Common myeloid progenitor, CD34-positive (primary cell): Measurements from ENCODE around the gene TMEM144.

Experiments
- CTCF ChIA-PET: fragments of 350-600 bp; sonication (Branson Sonifier 250); formaldehyde crosslinking; loops from one replicate; lab custom pipeline; 2021; ENCODE audit warnings: antibody characterized with exemption; lab: Charles Lee
- POLR2A ChIA-PET: fragments of 350-600 bp; sonication (Branson Sonifier 250); formaldehyde crosslinking; loops from one replicate; lab custom pipeline; 2021; ENCODE audit warnings: antibody characterized with exemption; lab: Charles Lee
- DNase-seq, 3 donors: peaks; one replicate each; pipeline versions ENCODE4 v3.0.0 to v3.0.0-alpha.2; 2013
- H3K27ac ChIP-seq, 2 experiments: 1 replicate in 1 of 2; 2 replicates in 1 of 2; pipeline ENCODE4 v1.7.0; 2013; ENCODE audit warnings: inconsistent platforms in 2 of 2, low read length in 2 of 2, mild to moderate bottlenecking in 2 of 2, low read depth in 1 of 2, moderate library complexity in 1 of 2; ENCODE audit not compliant: severe bottlenecking in 2 of 2, insufficient read depth in 1 of 2, poor library complexity in 1 of 2
- H3K27me3 ChIP-seq, 5 experiments: replicated peaks in 2 of 5; 1 replicate in 3 of 5; 2 replicates in 2 of 5; pipeline versions ENCODE4 v1.6.1 to v1.7.0; 2013; ENCODE audit warnings: low read length in 4 of 5, mild to moderate bottlenecking in 2 of 5, moderate library complexity in 2 of 5, inconsistent platforms in 1 of 5; ENCODE audit not compliant: insufficient read depth in 5 of 5, control insufficient read depth in 4 of 5
- H3K36me3 ChIP-seq, 4 experiments: 1 replicate in 2 of 4; 2 replicates in 2 of 4; pipeline versions ENCODE4 v1.6.1 to v1.7.0; 2013; ENCODE audit warnings: low read length in 3 of 4, control low read depth in 1 of 4, mild to moderate bottlenecking in 1 of 4; ENCODE audit not compliant: control insufficient read depth in 4 of 4, insufficient read depth in 4 of 4
- H3K4me1 ChIP-seq, 4 experiments: 1 replicate in 3 of 4; 2 replicates in 1 of 4; pipeline versions ENCODE4 v1.6.1 to v1.7.1; 2013; ENCODE audit warnings: low read length in 3 of 4, mild to moderate bottlenecking in 3 of 4, control low read depth in 1 of 4, inconsistent platforms in 1 of 4, moderate library complexity in 1 of 4; ENCODE audit not compliant: control insufficient read depth in 4 of 4, insufficient read depth in 4 of 4; ENCODE audit errors: control extremely low read depth in 1 of 4
- H3K4me3 ChIP-seq, 7 experiments: 1 replicate in 4 of 7; 2 replicates in 3 of 7; pipeline versions ENCODE4 v1.5.1 to v1.7.0; 2013; ENCODE audit warnings: mild to moderate bottlenecking in 7 of 7, low read length in 6 of 7, moderate library complexity in 6 of 7, inconsistent platforms in 2 of 7, low read depth in 2 of 7, control low read depth in 1 of 7; ENCODE audit not compliant: insufficient read depth in 4 of 7, control insufficient read depth in 1 of 7; ENCODE audit errors: extremely low read depth in 1 of 7
- H3K9me3 ChIP-seq, 5 experiments: 1 replicate in 4 of 5; 2 replicates in 1 of 5; pipeline versions ENCODE4 v1.6.1 to v1.7.1; 2013; ENCODE audit warnings: low read length in 4 of 5, mild to moderate bottlenecking in 2 of 5, inconsistent platforms in 1 of 5, low read depth in 1 of 5, moderate library complexity in 1 of 5; ENCODE audit not compliant: control insufficient read depth in 4 of 5, insufficient read depth in 2 of 5; ENCODE audit errors: control extremely low read depth in 1 of 5
- WGBS: methylation state at CpG from one replicate; pipeline ENCODE4 v1.1.5; 2013; ENCODE audit not compliant: insufficient coverage; 5-methylcytosine and 5-hydroxymethylcytosine counted together

The TMEM144 gene

DNA sequence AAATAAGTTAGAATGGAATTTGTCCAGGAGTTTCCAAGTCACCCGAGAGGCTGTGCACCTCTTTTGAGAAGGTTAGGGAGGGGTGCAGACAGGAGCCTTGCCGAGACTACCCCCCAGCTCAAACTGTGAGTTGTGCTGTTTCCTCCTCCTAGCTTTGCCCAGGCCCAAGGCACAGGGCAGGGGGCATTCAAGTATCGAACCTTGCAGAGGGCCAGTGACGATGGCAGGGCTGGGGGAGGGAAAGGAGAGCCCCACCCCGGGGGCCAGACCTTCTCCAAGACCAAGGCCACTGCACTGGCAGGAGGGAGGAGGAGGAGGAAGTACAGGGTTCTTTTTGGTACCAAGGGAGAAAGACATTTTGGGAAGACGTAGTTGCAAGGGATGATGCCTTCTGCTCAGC lies 80.6 kb downstream of the TMEM144 start:
- no peaks in the 10 kb centered on the region for H3K4me1 ChIP-seq
- WGBS = 100% methylated on average over 3 of the region's 6 CpGs
- no peak overlapping the region for H3K27ac ChIP-seq
- POLR2A ChIA-PET = no interaction called here
- no peak overlapping the region for H3K4me3 ChIP-seq
- no peaks in the 10 kb centered on the region for H3K27me3 ChIP-seq
- no peaks in the 10 kb centered on the region for H3K36me3 ChIP-seq
- peaks cover 0 to 21% (median 3%) of the 10 kb centered on the region in 5 experiments for H3K9me3 ChIP-seq
- CTCF ChIA-PET = no interaction called here
- DNase-seq = no peak

DNA sequence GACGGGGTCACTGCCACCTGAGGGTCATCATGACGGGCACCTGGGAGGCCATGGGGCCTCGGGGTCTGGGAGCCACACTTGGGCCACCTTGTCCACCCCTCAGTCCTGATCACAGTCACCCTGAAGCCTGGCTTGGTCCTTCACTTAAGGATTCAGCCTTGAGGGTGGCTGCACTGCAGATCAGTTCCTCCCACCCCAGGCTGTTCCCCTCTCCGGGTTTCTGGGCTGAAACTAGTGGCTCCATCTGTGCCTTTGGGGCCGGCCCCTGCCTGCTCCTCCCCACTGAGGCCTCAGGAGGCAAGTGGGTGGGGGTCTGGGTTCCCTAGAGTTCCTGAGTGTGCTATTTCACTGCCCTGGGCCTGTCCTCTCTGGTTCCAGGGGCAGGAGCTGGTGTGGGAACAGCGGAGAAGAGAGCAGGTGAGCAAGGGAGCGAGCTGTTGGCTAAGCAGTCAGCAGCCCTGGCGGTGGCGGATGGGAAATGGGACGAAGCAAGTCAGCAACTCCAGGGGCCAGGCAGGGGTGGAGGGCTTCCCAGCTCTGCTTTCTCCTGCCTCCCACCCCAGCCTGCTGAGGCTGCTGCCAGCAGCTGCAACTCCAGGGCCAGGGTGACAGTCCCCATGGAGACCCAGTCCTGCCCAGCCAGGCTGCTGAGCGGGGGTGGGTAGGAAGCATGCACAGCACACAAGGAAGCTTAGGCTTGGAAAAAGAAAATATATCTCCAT lies 81.2 kb downstream of the TMEM144 start:
- CTCF ChIA-PET = no interaction called here
- H3K36me3 ChIP-seq = no peaks in the 10 kb centered on the region
- no peak overlapping the region for H3K27ac ChIP-seq
- H3K4me3 ChIP-seq = no peak overlapping the region
- POLR2A ChIA-PET = no interaction called here
- no peaks in the 10 kb centered on the region for H3K4me1 ChIP-seq
- no peak for DNase-seq
- peaks cover 0 to 21% (median 3%) of the 10 kb centered on the region in 5 experiments for H3K9me3 ChIP-seq
- 98% methylated on average over 9 of the region's 11 CpGs for WGBS
- no peaks in the 10 kb centered on the region for H3K27me3 ChIP-seq

DNA sequence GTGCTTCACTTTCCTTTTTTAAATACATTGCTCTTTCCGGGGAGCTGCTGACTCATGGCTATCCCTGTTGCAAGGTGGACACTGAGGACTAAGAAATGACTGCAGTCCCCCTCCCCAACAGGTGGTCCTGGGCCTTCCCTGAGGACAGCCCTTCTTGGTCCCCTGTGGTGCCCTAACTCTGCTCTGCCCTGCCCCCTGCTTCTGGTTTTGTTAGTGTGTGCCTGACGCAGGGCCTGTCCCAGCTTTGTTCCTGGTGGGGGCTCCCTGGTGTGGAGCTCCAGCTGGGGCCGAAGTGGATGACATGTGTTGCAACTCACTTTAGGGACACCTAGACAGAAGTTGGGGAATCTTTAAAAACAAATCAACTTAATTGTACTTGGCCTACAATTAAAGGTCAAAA lies 81.9 kb downstream of the TMEM144 start:
- Histone ChIP-seq H3K27ac (no peak overlapping the region), H3K9me3 (peaks cover 0 to 21% (median 3%) of the 10 kb centered on the region in 5 experiments), H3K4me1 (no peaks in the 10 kb centered on the region), H3K27me3 (no peaks in the 10 kb centered on the region), H3K4me3 (no peak overlapping the region), H3K36me3 (no peaks in the 10 kb centered on the region)
- no peak for DNase-seq
- 100% methylated on average over 2 of the region's 3 CpGs for WGBS
- ChIA-PET POLR2A (no interaction called here), CTCF (no interaction called here)

DNA sequence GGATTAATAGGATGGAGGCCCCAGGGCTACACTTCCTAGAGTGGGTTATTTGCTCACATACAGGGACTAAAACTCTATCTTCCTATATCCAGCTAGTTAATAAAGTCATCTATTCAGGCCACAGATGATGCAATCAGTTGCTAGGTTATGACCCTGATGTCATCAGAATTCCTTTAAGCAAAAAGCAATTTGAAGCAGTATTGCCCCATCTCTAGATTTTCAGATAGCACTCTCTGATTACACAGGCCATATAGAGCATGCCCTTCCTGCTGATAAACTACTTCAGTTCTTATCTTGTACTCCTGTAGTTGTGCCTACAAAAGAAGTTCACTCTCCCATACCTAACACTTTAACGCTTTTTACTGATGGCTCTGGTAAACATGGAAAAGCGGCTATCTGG lies 84.8 kb downstream of the TMEM144 start:
- Histone ChIP-seq H3K27ac (no peak overlapping the region), H3K9me3 (peaks cover 0 to 21% (median 3%) of the 10 kb centered on the region in 5 experiments), H3K4me1 (peaks cover 0 to 3% (median 0%) of the 10 kb centered on the region in 4 experiments), H3K4me3 (no peak overlapping the region), H3K27me3 (no peaks in the 10 kb centered on the region), H3K36me3 (no peaks in the 10 kb centered on the region)
- CTCF ChIA-PET = no interaction called here
- no peak for DNase-seq
- WGBS = 93% methylated on average over 2 of the region's 2 CpGs
- POLR2A ChIA-PET = no interaction called here

- DNase-seq = no peak
- H3K27me3 ChIP-seq = no peaks in the 10 kb centered on the region
- H3K9me3 ChIP-seq = peaks cover 0 to 17% (median 3%) of the 10 kb centered on the region in 5 experiments
- H3K27ac ChIP-seq = no peak overlapping the region
- CTCF ChIA-PET = no interaction called here
- H3K36me3 ChIP-seq = no peaks in the 10 kb centered on the region
- peaks cover 0 to 10% (median 0%) of the 10 kb centered on the region in 4 experiments for H3K4me1 ChIP-seq
- POLR2A ChIA-PET = no interaction called here
- WGBS = 86% methylated on average over 1 of the region's 3 CpGs
- no peak overlapping the region for H3K4me3 ChIP-seq
Measured at GRCh38 chr4:158297866-158298265, 87.6 kb downstream of the TMEM144 start.

GRCh38 chr4:158299459-158300007 lies 89.2 kb downstream of the TMEM144 start:
- 100% methylated on average over 1 of the region's 4 CpGs for WGBS
- H3K27ac ChIP-seq = no peak overlapping the region
- CTCF ChIA-PET = no interaction called here
- no peak overlapping the region for H3K4me3 ChIP-seq
- POLR2A ChIA-PET = interaction anchor here (0.6 kb wide), 1 partner anchor 81 kb away, joined by 3 read pairs; no protein-coding TSS in a partner anchor
- no peaks in the 10 kb centered on the region for H3K27me3 ChIP-seq
- no peak for DNase-seq
- H3K9me3 ChIP-seq = peaks cover 0 to 4% (median 0%) of the 10 kb centered on the region in 5 experiments
- peaks cover 0 to 10% (median 0%) of the 10 kb centered on the region in 4 experiments for H3K4me1 ChIP-seq
- no peaks in the 10 kb centered on the region for H3K36me3 ChIP-seq

GRCh38 chr4:158300012-158300411 lies 89.7 kb downstream of the TMEM144 start:
- DNase-seq = no peak
- no peaks in the 10 kb centered on the region for H3K36me3 ChIP-seq
- no peaks in the 10 kb centered on the region for H3K9me3 ChIP-seq
- H3K27ac ChIP-seq = no peak overlapping the region
- H3K4me1 ChIP-seq = peaks cover 0 to 10% (median 0%) of the 10 kb centered on the region in 4 experiments
- WGBS = no CpG with 5 or more reads among the region's 3 CpGs
- POLR2A ChIA-PET = interaction anchor here (0.6 kb wide), 1 partner anchor 81 kb away, joined by 3 read pairs; no protein-coding TSS in a partner anchor
- no peaks in the 10 kb centered on the region for H3K27me3 ChIP-seq
- no peak overlapping the region for H3K4me3 ChIP-seq
- CTCF ChIA-PET = no interaction called here
